Astrocyte of the cerebellum (primary cell): ENCODE measurements around the gene QRFP.

Experiments used
- DNase-seq: peaks from one replicate; pipeline ENCODE4 v3.0.0-alpha.2; 2011; ENCODE audit warnings: low read depth
- H3K4me3 ChIP-seq: 2 replicates; pipeline ENCODE4 v1.5.1; 2011; ENCODE audit warnings: mild to moderate bottlenecking, low read depth, low read length, moderate library complexity
- CTCF ChIP-seq: IDR thresholded peaks from 2 replicates; pipeline ENCODE4 v1.5.1; 2012; ENCODE audit warnings: low read length, low read depth, moderate library complexity, mild to moderate bottlenecking; ENCODE audit errors: missing control alignments
- in situ Hi-C: cut with HindIII; loops from 2 replicates; pipeline ENCODE4 v1.10.0; 2017; ENCODE audit warnings: low sequenced_read_pairs

Gene QRFP

GRCh38 chr9:130864541-130864940 is 32.1 kb downstream of the QRFP start:
- TF ChIP-seq CTCF = no peak
- in situ Hi-C loops = no loop called here
- H3K4me3 ChIP-seq = no peak overlapping the region
- no peak for DNase-seq

GRCh38 chr9:130862747-130863146 is 33.9 kb downstream of the QRFP start:
- in situ Hi-C loops = no loop called here
- no peak overlapping the region for H3K4me3 ChIP-seq
- no peak for TF ChIP-seq CTCF
- DNase-seq = no peak

GRCh38 chr9:130862217-130862616 is 34.4 kb downstream of the QRFP start:
- in situ Hi-C loops = no loop called here

GRCh38 chr9:130861372-130862180 is 35.0 kb downstream of the QRFP start:
- no peak for TF ChIP-seq CTCF
- no peak overlapping the region for H3K4me3 ChIP-seq

More at GRCh38 chr9:130862217-130862616, 34.4 kb downstream of the QRFP start:
- DNase-seq = no peak
- TF ChIP-seq CTCF = no peak
- H3K4me3 ChIP-seq = no peak overlapping the region

GRCh38 chr9:130860458-130861316 is 35.9 kb downstream of the QRFP start:
- in situ Hi-C loops = no loop called here
- DNase-seq = peak; percentile 96
- no peak overlapping the region for H3K4me3 ChIP-seq
- peak; percentile 29 for TF ChIP-seq CTCF

More at GRCh38 chr9:130861372-130862180, 35.0 kb downstream of the QRFP start:
- DNase-seq = no peak
- in situ Hi-C loops = no loop called here

- no peak for DNase-seq
- no peak overlapping the region for H3K4me3 ChIP-seq
- no peak for TF ChIP-seq CTCF
- in situ Hi-C loops = loop anchor here (10.0 kb wide), 1 partner anchor 124 kb away; no protein-coding TSS in a partner anchor
These were observed 37.6 kb downstream of the QRFP start for GRCh38 chr9:130858739-130859705.
